SKM-1 (cell line): Measurements from ENCODE around the gene XIAP.
"Not testable (repeated sequence)": the region's sequence is repeated elsewhere in the genome, so short reads cannot be mapped to it uniquely, and the experiment has no call there.

Experiments
- DNase-seq: peaks from one replicate; lab custom pipeline; 2025; ENCODE audit not compliant: unreplicated experiment; lab: John Stamatoyannopoulos, UW

Gene XIAP

GRCh38 chrX:123859846-123860838 is at the start of gene XIAP:
Gene XIAP (plus strand): TSS chrX:123860053. CDS start chrX:123885663, 25,610 bp downstream.
- peak; percentile 52 for DNase-seq

DNA sequence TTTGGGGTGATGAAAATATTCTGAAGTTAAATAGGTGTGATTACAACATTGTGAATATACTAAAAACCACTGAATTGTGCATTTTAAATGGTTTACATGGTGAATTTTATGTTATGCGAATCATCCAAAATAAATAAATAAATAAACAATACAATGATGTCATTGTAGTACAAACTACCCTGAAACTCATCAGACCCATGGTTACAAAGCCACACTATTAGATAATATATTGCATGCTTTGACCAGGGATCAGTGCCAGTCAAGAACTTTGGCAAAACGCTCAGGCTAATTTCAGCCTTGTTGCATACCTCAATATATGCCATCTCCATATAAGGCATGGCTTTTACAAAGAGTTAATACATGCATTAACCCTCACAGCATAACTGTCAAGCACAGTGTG is 45.5 kb upstream of the XIAP start:
- DNase-seq, result no peak

DNA sequence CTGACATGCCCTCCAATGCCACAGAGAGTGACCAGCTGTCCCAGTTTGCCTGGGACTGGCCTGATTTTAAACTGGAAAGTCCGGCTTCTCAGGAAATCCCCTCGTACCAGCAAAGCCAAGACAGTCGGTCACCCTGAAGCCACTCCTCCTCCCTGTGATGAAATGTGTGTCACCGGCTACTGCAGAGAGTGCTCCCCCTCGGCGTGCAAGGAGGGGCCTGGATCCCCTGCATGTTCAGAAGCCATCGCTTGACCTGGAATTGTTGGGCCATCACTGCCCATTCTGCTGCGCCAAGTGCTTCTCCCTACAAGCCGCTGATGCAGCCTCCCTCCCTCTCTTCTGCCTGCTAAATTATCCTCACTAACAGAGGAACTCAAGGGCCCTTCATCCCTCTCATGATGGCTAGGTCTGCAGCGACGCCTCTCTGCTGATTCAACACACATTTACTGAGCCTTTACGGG is 44.9 kb upstream of the XIAP start:
- not testable (repeated sequence) for DNase-seq

GRCh38 chrX:123817288-123817894 is 42.5 kb upstream of the XIAP start:
- no peak for DNase-seq

GRCh38 chrX:123818243-123818642 is 41.6 kb upstream of the XIAP start:
- DNase-seq, result no peak

DNA sequence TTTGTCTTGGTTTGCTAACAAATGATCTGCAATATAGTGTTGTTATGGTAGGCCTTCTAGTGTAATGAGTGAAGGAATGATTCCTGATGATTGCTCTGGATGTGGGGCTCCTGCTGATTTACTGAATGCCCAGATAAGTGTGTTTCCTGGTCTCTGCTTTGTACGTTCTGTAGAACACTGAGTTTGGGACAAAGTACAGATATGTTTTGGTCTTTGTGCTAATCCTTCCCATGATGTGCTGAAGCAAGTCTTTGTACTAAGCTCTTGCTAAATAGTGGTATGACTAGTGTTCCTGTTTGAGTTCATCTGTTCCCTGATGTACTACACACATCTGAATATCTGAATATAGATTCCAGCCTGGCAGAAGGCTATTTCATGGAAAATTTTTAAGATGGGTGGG is 36.9 kb upstream of the XIAP start:
- DNase-seq, result no peak

- DNase-seq, result peak; percentile 2
Observed at GRCh38 chrX:123830309-123830708, 29.5 kb upstream of the XIAP start.

DNA sequence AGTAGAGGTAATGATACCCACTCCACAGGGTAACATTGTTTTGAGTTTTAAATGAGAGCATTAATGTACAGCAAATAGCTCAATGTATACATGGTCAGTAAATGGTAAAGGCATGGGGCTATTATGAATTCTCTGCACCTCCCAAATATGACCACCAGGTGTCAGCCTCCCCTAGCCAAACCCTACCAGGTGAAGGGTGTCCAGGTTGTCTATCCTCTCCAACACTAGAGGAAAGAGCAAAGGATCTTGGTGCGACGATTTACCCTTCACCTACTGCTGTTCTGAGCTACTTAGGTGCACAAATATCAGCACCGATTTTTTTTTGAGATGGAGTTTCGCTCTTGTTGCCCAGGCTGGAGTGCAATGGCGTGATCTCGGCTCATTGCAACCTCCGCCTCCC is 26.5 kb upstream of the XIAP start:
- peak; percentile 40 for DNase-seq

- no peak for DNase-seq
Observed at GRCh38 chrX:123834116-123834515, 25.7 kb upstream of the XIAP start.

GRCh38 chrX:123835661-123836371 is 24.0 kb upstream of the XIAP start:
- no peak for DNase-seq

DNA sequence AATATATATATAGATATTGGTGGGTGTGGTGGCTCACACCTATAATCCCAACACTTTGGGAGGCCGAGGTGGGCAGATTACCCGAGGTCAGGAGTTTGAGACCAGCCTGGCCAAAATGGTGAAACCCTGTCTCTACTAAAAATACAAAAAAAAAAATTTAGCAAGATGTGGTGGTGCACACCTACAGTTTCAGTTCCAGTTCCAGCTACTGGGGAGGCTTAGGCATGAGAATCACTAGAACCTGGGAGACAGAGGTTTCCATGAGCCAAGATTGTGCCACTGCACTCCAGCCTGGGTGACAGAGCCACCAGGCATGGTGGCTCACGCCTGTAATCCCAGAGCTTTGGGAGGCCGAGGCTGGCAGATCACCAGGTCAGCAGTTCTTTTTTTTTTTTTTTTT is 14.7 kb upstream of the XIAP start:
- not testable (repeated sequence) for DNase-seq

DNA sequence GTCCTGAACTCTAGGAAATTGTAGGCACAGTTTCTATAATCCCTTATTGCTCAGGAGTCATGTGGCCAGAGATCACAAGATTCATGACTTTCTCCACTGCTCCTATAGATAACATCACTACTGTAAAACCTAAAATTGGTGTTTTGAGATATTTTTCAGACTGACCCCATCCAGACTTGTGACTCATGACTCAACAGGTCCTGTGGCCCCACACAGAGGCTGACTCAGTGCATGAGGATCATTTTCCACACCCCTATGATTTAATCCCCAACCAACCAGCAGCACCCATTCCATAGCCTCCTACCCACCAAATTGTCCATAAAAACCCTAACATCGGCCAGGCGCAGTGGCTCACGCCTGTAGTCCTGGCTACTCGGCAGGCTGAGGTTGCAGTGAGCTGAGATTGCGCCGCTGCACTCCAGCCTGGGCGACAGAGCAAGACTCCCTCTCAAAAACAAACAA is 13.2 kb upstream of the XIAP start:
- DNase-seq, result no peak

- no peak for DNase-seq
Observed at GRCh38 chrX:123847056-123847455, 12.8 kb upstream of the XIAP start.

DNA sequence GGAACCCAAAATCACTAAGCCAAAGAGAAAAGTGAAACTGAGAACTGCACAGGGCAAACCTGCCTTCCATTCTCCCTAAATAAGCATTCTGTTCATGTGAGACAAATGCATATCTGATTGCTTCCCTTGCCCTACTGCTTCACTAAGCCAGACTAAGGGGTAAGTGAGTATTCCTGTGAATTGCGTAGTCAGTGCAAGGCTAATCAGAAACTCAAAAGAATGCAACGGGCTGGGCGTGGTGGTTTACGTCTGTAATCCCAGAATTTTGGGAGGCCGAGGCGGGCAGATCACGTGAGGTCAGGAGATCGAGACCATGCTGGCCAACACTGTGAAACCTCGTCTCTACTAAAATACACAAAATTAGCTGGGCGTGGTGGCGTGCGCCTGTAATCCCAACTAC is 10.8 kb upstream of the XIAP start:
- no peak for DNase-seq

DNA sequence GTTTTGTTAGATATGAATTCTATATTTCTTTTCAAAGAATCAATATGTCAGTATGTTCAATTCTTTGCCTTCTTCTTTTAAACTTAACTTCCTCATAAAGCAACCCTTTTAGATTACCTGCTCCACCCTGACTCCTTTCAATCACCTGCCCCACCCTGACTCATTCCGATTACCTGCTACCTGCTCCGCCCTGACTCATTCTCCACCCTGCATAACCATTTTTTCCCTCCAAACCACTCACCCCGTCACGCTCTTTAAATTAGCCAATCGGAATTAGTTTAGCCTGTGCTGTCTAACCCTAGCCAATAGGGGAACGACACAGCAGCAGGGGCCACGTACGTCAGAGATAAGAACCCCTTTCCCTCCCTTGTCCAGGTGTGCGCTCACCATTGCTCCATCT is 9.9 kb upstream of the XIAP start:
- DNase-seq, result not testable (repeated sequence)

GRCh38 chrX:123851079-123851478 is 8.8 kb upstream of the XIAP start:
- DNase-seq, result peak; percentile 12

- no peak for DNase-seq
Observed at GRCh38 chrX:123854329-123854728, 5.5 kb upstream of the XIAP start.

DNA sequence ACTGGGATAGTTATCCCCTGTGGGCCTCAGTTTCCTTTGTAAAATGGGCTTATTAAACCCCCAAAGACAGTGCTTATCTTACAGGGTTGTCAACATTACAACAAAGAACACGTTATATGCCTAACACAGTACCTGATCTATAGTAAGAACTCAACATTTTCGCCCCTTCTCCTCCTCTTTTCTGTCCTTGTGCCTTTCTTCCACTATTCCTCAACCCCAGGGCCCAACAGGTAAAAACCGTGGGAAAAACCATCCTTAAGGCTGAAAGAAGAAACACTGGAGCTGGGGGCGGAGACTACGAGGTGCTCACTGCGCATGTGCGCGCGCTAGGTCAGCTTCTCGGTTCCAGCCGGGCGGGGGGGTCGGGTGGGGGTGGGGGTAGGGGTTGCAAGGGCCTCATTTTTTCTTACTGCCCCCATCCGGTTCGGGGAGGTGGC is 426 bp upstream of the XIAP start:
- DNase-seq, result peak; percentile 52

DNA sequence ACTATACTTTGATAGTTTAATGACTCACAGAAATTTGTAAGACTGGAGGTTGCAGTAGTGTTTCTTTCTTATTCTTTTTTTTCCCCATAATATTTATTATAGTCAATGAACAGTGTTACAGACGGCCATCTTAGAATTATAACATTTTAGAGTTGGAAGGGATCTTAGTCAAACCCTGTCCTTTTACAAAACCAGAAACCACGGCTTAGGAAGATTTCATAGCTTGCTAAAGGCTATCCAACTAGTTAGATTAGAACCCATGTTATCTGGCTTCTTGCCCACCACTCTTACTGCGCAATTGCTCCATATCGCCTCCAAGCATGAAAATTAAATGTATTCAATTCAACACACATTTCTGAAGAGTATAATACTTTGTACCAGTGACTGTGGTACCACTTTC is 1.1 kb downstream of the XIAP start:
- DNase-seq, result no peak

DNA sequence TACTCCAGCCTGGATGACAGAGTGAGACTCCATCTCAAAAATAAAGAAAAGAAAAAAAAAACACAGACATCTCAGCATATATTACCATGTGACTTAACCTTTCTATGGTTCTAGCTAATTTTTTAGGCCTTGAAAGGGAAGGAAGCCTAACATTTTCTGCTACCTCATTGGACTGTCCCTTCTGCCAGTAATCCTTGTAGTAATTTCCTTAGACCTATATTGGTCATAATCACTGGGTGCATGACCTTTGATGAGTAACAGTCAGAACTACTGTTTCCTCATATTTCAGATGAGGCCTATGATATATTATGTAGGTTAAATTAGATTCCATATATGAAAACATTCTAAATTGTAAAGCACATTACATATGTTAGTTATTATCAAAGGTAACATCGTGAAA is 9.6 kb downstream of the XIAP start:
- DNase-seq, result peak; percentile 5

- no peak for DNase-seq
Observed at GRCh38 chrX:123871309-123871708, 11.5 kb downstream of the XIAP start.
